Suppressor macrophage treated with lipopolysaccharide for 4 hours (primary cell): ENCODE measurements around the gene C14orf180.

Experiments used
- DNase-seq: peaks from one replicate; pipeline ENCODE4 v3.0.0-alpha.2; 2020

The C14orf180 gene

DNA sequence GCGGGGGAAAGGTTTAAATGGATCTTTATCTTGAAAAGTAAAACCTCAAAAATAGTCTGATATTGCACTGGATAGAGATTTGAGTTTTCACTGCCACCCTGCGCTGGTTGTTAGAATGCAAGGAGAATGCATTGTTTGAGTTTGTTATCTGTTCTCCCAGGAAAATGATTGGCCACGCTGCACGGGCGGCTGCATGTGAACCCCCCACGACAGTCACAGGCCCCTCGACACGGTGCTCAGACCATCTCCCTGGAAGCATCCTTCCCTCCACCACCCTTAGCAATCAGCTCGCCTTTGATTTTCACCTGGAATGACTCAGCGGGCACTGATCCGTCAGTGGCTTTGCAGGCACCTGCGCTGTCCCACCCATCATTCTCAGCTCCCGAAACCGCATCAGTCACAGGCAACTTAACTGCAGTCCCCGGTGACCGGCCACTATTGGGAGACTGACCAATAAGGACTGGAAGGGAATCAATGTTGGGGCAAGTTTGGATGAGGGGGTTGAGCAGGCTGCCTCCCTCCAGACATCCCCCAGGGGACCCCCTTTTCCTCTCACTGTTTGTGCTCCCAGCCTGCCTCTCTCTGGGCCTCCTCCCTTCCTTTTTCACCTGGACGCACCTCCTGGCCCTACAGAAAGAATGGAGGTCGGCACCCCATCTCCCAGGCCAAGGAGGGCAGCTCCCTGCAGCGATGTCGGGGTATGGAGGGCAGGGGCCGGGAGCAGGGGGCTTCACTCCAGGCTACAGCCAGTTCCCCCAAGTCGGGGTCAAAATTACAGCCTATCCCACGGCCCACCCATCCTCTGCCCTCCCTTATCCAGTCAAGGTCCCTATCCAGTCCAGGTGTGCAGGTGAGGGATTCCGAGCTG is 28.5 kb upstream of the C14orf180 start:
- no peak for DNase-seq

DNA sequence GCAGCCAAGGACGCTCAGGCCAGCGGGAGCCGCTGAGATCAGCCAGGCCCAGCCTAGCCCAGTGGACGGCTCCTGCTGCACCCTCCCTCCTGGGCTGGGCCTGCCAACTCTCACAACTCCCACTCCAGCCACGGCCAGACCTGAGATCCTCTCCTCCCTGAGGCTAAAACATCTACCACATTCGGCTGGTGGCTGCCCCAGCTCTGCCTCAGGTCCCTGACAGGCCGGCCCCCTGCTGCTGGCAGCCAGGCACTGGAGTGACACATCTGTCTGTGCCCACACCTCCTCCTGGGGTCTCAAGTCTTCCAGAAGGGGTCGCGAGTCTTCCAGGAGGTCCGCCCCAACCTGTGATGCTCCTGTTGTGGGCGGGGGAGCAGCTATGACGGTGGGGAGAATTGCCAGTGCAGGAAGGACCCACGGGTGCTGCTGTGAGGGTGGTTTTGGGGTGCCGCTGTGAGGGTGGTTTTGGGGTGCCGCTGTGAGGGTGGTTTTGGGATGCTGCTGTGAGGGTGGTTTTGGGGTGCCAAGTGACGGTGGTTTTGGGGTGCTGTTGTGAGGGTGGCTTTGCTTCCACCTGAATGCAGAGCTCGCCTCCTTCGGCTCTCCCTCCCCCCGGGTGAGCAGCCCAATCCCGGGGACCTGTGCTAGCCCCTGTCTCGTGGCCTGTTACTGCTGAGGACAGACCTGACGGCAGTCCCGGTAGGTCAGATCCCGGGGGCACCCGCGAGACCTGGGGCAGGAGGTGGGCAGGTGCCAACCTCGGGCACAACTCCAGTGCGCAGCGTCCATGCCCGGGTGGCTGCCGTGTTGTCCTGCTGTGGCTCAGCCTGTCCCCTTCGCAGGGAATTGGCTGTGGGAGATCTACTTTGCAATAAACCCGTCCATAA is 27.5 kb upstream of the C14orf180 start:
- DNase-seq: no peak

DNA sequence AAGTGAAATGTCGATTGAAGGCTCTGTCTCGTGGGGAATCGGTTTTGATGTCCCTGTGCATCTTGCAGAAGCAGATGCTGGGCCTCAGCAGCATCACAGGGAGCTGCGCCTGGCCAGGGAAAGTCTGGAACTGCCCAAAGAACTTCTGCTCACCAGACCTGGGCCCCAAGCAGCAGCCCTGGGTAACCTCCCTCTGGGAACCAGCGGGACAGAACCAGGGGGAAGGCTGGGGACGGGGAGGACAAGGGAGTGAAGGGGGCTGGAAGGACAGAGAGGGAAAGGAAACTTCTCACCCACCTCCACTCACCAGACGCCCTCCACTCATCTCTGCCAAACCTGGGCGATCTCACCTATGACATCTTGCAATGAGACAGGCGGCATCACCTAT is 26.8 kb upstream of the C14orf180 start:
- DNase-seq: no peak

DNA sequence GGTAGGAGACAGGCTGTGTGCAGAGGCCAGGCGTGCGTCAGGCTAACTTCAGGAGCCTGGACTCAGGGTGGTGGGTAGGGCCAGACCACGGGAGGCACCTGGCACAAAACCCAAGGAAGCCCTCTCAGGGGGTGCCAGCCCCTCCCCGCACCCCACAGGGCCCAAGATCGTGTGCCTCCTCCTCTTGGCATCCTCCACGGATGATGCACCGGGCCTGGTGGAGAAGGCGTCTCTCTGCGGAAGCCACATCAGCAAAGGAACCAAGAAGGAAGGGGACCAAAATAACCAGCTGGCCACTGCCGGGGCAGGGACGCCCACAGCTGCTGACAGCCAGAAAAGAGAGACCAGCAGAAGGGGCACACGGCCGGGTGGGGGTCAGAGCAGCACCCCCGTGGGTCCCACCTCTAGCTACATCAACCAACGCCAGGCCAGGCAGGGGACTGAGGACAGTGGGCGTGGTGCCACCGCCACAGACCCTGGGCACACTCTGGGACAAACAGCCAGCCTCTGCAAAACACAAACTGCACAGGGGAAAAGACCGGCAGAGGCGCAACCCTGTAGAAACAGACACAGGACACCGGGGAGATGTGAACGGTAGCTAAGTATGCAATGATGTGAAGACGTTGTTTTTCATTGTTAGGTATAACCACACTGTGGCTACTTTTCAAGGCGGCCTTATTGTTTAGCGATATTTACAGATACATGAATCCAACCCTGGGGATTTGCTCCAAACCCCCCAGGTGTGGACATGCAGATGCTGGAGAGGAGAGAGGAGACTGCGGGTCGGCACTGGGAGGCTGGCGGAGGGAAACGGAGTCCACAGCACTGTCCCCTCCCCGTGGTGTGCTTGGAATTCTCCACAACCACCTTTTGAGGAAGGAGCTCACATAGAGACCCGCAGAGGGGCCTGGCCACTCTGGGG is 26.1 kb upstream of the C14orf180 start:
- no peak for DNase-seq

DNA sequence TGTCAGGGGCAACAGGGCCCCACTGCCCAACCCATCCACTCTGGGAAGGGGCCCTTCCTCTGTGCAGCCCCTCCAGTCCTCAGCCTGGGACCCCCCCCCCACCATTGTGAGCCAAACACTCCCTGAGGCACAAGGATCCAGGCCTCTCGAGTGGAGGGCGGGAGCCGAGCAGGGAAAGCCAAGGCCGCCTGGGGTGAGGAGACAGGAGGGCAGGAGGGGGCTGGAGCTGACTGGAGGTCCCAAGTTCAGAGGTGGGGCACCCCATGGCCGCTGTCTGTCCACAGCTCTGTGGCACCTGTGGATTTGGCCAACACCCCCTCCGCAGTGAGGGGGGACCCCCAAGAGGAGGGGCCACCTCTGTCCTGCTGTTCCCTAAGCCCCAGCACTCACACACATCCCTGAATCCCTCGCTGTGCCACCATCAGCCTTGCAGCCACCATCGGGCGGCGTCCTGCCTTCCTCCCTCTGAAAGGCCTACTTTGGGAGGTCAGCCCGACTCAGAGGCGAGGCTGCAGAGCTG is 25.4 kb upstream of the C14orf180 start:
- no peak for DNase-seq

DNA sequence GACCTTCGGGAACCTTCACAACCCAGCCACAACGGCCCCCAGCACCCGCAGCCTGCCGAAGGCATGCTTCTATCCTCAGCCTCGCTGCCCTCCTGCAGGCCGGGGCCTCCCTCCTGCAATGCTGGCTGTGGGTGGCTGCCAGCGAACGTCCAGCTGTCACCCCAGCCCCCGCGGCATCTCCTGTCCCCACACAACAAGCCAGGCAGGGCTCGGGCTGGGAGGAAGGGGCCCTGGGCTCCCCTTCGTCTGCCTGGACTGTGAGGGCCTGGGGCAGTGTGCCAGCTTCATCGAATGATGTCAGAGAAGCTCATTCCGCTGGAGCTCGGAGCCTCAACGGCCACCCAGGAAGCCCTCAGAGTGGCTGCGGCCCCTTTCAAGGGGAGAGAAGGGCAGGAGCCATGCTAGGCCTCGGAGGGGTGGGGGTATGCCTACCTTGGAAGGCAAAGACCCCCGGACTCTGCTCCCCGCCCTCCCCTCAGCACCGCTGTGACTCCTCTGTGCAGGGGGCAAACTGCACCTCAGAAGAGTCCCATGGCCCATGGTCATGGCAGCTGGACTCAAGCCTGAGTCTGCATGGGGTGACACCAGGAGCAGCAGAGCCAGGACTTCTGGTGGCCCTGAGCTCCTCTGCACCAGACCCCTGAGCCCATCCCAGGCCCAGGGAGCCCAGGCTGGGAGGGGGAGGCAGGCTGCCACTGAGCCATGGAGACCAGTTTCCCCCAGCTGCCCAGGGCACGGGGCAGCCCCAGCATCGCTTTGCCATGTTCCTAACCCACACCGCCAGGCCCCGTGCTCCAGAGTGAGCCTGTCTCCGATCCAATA is 24.7 kb upstream of the C14orf180 start:
- no peak for DNase-seq

DNA sequence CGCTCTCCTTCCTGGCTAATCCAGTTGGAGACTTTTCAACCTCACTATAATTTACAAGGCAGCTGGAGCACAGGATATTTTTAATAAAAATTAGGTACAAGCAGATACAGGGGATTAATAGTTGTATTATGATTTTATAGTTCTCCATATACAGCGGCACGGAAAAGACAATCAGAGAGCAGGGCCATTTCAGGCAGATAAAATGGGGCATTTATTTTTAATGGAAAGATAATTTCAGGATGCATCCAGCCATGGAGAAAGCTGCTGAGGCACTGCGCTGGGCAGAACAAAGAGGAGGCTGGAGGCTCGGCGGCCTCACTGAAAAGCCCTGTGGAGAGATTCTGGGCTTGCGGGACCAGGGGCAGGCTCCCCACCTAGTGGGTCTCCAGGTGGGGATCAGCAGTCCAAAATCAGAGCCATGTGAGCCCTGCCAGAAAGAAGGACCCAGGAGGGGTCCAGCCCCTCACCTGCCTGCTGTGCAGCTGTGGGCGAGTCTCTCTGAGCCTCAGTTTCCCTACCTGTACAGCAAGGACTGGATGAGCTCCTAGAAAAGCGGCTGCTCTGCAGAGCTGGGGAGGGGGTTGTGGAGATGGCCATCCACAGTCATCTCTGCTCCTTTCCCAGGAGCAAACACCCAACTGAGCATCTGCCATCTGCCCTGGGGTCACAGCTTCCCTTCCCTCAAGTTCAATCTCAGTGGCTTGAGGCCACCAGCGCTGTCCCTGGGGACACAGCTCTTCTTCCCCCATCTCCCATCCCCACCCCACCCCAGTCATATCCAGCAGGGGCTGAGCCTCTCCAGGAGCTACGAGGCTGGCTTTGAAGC is 23.9 kb upstream of the C14orf180 start:
- no peak for DNase-seq

DNA sequence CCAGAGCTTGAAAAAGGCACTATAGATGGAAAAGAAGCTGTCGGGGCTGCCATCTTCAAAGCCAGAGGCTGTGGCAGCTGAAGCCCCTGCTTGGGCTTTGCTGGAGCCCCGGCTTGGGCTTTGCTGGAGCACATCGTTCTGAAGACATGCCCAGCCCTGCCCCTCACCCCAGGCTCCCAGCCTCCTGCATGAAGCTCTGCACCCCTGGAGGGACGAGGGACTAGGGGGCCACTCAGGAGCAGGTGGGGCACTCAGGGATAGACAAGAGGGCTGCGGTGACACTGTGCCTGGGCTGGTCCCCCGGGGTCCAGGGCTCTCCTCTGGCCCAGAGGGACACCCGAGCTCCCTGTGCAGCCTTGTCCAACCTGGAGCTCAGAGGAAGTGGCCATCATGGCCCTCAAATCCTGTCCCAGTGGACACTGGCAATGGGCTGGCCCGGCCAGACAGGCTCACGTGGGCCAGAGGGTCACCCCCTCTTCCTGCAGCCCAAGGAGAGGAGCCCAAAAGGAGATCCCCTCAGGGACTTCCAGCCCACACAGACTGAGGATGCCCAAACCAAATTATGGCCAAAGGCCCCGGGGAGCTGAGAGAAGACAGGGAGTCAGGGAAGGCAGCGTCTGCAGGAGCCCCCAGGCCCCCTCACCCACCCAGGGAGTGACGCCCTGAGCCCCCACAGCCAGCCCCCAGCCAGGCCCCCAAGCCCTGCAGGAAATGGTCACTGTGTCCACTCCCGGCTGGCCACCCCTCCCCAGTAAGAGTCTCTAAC is 23.1 kb upstream of the C14orf180 start:
- DNase-seq: no peak

DNA sequence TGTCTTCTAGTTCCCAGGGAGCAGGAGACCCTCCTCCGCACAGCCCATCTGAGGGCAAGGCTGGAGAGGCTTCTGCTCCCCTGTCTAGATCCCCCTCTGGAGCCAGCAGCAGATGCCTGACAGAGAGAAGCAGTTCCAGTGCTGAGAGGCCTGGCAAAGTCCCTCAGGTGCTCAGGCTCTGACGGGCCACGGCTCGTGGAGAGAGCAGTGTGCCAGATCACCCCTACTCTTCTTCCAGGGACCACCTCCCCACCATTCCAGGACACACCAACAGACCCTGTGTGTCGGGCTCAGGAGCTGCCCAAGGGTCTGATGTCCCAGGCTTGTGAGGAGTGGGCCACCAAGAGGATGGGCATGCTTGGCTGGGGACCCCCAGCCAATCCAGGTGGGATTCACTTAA is 22.5 kb upstream of the C14orf180 start:
- DNase-seq: no peak

DNA sequence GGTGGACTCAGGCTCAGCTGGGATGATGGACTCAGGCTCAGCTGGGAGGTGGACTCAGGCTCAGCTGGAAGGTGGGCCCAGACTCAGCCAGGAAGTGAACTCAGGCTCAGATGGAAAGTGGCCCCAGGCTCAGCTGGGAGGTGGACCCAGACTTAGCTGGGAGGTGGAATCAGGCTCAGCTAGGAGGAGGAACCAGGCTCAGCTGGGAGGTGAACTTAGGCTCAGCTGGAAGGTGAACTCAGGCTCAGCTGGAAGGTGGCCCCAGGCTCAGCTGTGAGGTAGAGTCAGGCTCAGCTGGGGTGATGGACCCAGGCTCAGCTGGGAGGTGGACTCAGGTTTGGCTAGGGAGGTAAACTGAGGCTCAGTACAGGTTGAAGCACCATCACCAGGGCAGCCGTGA is 21.8 kb upstream of the C14orf180 start:
- no peak for DNase-seq

DNA sequence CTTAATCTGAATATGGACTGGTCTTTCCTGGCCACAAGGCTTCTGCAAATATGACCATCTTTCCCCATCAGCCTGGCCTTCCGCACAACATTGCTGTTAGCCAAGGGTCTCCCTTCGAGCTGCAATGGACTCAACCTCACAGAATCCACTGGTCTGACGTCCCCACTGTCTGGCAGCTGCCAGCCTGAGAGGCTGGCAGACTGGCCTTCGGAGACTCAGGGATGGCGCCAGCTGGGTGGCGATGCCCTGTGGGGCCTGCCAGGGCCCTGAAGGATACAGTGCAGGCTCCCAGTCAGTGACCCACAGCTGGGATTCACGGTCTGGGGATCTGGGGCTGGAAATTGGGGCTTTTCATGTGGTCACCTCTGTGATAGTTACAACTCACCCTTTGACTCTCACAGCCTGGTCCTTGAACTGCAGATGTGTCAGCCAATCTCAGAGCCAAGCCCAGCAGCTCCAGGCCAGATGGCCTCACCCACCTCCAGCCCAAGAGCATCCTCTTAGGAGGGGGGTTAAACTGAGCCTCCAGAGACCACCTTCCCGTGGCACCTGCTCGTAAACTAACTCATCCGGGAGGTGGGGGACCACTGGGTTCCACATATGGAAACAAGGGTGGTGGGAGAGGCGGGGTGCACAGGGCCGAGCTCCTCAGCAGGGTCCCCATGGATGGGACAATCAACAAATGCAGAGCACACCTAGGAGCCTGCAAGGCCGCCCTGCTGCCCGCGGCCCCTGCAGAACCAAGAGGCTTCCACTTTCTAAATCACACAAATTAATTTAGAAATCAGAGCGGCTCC is 21.1 kb upstream of the C14orf180 start:
- no peak for DNase-seq

DNA sequence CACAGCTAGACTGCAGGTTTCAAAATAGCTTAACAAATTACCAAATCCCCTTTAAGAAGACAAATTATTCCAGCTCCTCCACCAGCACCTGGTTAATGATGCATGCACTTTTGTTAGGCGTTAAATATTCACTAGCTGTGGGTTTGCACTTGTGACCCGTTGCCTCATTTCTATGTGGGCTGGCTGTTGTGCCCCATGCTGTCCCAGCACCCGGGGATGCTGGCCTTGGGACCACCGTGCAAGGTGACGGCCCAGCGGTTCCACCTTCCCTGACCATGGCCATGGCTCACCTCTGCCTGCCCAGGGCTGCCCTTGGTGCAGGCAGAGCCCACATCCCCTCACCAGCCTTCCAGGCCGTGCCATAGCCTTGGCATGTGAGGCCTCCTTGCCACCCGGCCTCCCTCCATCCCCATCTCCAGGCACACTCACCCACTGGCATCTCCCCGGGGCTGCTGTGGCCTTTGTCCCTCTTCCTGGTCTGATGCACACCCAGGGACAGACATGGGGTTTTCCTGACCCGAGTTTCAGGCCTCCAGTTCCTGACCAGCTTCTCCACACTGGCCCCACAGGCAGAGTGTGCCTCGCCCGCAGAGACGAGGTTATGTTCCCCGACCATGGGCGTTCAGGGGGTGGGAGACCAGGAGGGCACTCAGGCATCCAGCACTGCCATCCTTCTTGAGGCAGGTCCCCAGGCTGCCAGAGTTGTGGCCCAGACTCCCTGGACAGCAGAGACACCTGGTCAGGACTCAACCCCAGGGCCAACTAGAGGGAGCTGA is 20.3 kb upstream of the C14orf180 start:
- no peak for DNase-seq

DNA sequence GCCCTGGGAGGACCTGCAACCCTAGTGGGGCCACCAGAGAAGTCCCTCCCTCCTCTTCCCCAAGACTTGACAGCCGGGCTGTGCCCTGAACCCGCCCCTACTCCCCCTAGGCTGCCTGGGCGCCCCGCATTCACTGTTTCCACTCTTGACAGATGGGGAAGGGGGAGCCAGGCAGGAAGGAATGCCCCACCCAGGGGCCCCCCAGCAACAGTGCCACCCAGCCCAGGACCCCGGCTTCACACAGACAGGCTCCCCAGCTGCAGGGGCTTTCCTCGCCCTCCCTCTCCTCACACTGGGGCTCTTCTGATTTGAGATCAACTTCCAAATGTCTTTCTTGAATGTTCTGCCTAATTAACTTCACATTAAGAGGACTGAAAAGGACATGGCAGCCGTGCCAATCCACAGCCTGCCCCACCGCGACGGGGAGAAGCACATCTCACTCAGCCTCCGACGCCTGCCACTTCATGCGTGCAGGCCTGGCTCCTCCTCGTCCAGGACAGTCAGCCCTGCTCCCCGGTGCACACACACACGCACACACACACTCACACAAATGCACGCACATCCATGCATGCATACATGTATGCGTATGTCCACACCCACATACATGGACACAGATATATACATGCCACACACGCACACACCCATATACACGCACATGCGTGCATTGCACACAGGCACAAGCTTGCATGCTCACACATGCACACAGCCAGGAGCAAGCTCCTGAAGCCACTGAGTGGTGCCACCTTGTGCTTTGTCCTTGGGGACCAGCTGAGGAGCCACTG is 19.6 kb upstream of the C14orf180 start:
- DNase-seq: no peak

DNA sequence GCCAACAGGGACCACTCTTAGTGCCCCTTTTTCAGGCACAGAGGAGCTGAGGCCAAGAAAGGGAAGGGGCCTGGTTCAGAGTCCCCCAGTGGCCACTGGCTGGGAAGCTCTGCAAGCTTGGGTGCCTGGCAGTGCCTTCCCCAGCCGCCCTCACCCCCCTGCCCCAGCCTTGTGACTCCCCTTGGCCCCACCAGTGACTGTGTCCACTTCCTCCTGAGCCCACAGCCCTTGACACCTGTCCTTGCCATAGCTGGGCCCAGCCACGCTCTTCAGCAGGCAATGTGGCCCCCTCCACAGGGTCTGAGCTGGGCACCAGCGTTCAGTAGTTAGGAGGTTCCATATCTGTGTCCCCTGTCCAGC is 19.0 kb upstream of the C14orf180 start:
- no peak for DNase-seq

DNA sequence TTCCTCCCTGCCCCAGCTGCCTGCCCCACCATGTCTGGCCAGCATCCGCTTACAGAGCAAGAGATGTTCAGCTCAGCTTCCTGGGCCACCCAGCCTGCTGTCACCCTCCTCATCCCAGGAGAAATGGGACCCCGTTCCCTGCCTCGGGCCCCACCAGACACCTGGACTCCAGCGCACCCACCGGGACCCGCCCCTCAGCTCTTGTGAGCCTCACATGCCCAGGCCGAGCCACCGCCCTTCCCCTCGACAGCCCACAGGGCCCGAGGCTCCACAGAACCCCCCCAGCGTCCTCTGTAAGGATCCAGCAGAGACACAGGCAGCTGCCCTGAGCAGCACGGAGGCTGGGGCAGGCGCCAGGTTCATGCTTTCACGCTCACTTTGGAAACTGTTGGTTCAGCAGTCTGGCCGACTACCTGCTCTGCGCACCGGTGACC is 18.4 kb upstream of the C14orf180 start:
- DNase-seq: no peak

DNA sequence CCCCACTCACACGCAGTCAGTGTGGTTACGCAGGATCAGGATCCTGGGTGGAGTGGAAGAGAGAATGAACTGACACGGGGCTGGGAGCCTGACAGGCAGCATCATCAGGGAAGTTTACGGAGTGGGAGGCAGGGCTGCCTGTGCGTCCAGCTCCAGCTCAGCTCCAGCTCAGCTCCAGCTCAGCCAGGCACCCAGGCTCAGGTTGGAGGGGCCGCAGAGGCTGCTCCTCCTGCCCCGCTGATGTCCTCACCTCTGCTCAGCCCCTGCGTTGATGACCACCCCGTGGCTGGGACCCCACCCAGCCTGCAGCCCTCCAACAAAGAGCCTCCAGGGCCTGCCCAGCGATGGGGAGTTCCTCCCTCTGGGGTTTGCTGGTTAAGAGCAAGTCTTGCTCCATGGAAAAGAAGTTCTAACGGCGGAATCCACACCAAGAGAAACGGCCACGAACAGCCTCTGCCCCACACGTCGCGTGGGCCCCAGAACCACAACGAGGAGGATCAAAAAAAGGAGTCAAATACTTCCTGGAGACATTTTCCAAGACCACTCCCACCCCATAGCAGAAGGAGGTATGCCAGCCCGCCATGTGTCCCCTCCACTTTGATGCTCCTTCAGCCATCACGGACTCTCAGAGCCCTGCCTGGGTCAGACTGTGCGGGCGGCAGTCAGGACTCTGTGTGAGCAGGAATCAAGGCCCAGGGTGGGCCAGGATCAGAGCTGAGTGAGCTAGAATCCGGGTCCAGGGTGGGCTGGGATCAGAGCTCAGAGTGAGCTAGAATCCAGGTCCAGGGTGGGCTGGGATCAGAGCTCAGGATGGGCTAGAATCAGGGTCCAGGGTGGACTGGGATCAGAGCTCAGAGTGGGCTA is 17.7 kb upstream of the C14orf180 start:
- no peak for DNase-seq

DNA sequence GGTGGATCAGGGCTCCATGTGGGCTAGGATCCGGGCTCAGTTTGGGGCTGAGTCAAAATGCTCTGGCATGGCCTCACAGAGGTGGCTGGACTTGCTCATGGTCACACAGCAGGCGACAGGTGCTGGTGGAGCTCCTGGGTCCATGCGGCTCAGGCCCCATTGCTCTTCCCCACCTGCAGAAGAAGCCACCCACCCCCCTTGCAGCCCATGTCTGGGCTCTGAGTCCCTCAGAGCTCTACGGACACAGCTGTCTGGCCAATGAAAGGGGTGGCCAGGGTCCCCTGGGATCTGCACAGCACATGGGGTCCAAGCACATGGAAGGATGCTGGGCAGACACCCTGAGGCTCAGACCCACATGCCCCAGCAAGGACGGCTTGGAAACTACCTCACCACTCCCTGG is 17.0 kb upstream of the C14orf180 start:
- DNase-seq: no peak
